ENCODE results near the gene HTR2A.
A peak's percentile ranks its signal among the peaks of the same experiment; 100 is the strongest.

HTR2A gene

GRCh38 chr13:46871557-46871956 lies 25.3 kb downstream of the HTR2A start:
- FAIRE-seq, result no peak

GRCh38 chr13:46868091-46868490 lies 28.8 kb downstream of the HTR2A start:
- no peak for DNase-seq (ENCODE audit: low spot score)
- FAIRE-seq, result no peak

More at GRCh38 chr13:46871557-46871956, 25.3 kb downstream of the HTR2A start:
- peak; percentile 4 for DNase-seq (ENCODE audit: low spot score)

- DNase-seq (ENCODE audit: low spot score) (peak; percentile 2), FAIRE-seq (no peak)
These were observed 30.7 kb downstream of the HTR2A start for GRCh38 chr13:46866150-46866549.

GRCh38 chr13:46864941-46865340 lies 31.9 kb downstream of the HTR2A start:
- FAIRE-seq, result no peak

GRCh38 chr13:46861959-46862358 lies 34.9 kb downstream of the HTR2A start:
- FAIRE-seq (no peak), DNase-seq (ENCODE audit: low spot score) (no peak)

More at GRCh38 chr13:46864941-46865340, 31.9 kb downstream of the HTR2A start:
- no peak for DNase-seq (ENCODE audit: low spot score)

- DNase-seq (ENCODE audit: low spot score), result no peak
- FAIRE-seq, result no peak
These were observed 36.1 kb downstream of the HTR2A start for GRCh38 chr13:46860722-46861121.

- no peak for DNase-seq (ENCODE audit: low spot score)
These were observed 38.1 kb downstream of the HTR2A start for GRCh38 chr13:46858776-46859175.

GRCh38 chr13:46858163-46858562 lies 38.7 kb downstream of the HTR2A start:
- DNase-seq (ENCODE audit: low spot score) (no peak), FAIRE-seq (no peak)

More at GRCh38 chr13:46858776-46859175, 38.1 kb downstream of the HTR2A start:
- no peak for FAIRE-seq

- no peak for FAIRE-seq
- no peak for DNase-seq (ENCODE audit: low spot score)
These were observed 41.2 kb downstream of the HTR2A start for GRCh38 chr13:46855664-46856063.

- FAIRE-seq (no peak), DNase-seq (ENCODE audit: low spot score) (no peak)
These were observed 41.7 kb downstream of the HTR2A start for GRCh38 chr13:46855166-46855565.

- DNase-seq (ENCODE audit: low spot score), result no peak
- no peak for FAIRE-seq
These were observed 44.7 kb downstream of the HTR2A start for GRCh38 chr13:46852168-46852567.

- no peak for DNase-seq (ENCODE audit: low spot score)
- FAIRE-seq, result no peak
These were observed 46.6 kb downstream of the HTR2A start for GRCh38 chr13:46850214-46850613.

- no peak for DNase-seq (ENCODE audit: low spot score)
- no peak for FAIRE-seq
These were observed 50.1 kb downstream of the HTR2A start for GRCh38 chr13:46846726-46847125.

- FAIRE-seq (no peak), DNase-seq (ENCODE audit: low spot score) (no peak)
These were observed 51.7 kb downstream of the HTR2A start for GRCh38 chr13:46845146-46845545.

- DNase-seq (ENCODE audit: low spot score) (peak; percentile 20), FAIRE-seq (no peak)
These were observed 52.4 kb downstream of the HTR2A start for GRCh38 chr13:46844431-46844830.

GRCh38 chr13:46839399-46839798 lies 57.5 kb downstream of the HTR2A start:
- no peak for DNase-seq (ENCODE audit: low spot score)
- FAIRE-seq, result no peak

GRCh38 chr13:46834657-46835056 lies 62.2 kb downstream of the HTR2A start:
- FAIRE-seq (no peak), DNase-seq (ENCODE audit: low spot score) (no peak)

- DNase-seq (ENCODE audit: low spot score), result peak; percentile 14
- FAIRE-seq, result no peak
These were observed 65.2 kb downstream of the HTR2A start for GRCh38 chr13:46831588-46832194.

- FAIRE-seq (no peak), DNase-seq (ENCODE audit: low spot score) (no peak)
These were observed 66.3 kb downstream of the HTR2A start for GRCh38 chr13:46830405-46831005.

GRCh38 chr13:46822551-46822950 lies 74.3 kb downstream of the HTR2A start:
- DNase-seq (ENCODE audit: low spot score) (no peak), FAIRE-seq (no peak)

- DNase-seq (ENCODE audit: low spot score) (no peak), FAIRE-seq (no peak)
These were observed 78.9 kb downstream of the HTR2A start for GRCh38 chr13:46817838-46818476.

GRCh38 chr13:46817095-46817494 lies 79.8 kb downstream of the HTR2A start:
- DNase-seq (ENCODE audit: low spot score) (no peak), FAIRE-seq (no peak)

- FAIRE-seq, result no peak
These were observed 80.5 kb downstream of the HTR2A start for GRCh38 chr13:46816371-46816770.

More at GRCh38 chr13:46816371-46816770, 80.5 kb downstream of the HTR2A start:
- DNase-seq (ENCODE audit: low spot score), result no peak

All from urothelium cell line (cell line).